ENCODE measurements around the gene ZNF865.

DNA sequence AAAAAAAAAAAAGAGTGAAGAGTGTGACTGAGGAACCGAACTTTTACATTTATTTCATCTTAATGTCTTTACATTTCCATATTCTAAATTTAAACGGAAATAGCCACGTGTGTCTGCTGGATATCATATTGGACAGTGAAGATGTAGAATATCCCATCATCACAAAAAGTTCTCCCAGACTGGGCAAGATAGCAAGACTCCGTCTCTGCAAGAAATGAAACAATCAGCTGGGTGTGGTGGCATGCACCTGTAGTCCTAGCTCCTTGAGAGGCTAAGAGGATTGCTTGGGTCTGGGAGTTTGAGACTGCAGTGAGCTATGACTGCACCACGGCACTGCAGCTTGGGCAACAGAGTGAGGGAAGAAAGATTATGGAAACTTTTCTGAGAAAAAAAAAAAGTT, 28.7 kb upstream of the ZNF865 start:
- TF ChIP-seq, protein P1, sequence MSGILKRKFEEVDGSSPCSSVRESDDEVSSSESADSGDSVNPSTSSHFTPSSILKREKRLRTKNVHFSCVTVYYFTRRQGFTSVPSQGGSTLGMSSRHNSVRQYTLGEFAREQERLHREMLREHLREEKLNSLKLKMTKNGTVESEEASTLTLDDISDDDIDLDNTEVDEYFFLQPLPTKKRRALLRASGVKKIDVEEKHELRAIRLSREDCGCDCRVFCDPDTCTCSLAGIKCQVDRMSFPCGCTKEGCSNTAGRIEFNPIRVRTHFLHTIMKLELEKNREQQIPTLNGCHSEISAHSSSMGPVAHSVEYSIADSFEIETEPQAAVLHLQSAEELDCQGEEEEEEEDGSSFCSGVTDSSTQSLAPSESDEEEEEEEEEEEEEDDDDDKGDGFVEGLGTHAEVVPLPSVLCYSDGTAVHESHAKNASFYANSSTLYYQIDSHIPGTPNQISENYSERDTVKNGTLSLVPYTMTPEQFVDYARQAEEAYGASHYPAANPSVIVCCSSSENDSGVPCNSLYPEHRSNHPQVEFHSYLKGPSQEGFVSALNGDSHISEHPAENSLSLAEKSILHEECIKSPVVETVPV (CRISPR knock-in tag; IDR thresholded peaks at IDR 0.05) = no peak
- TF ChIP-seq, protein P2, sequence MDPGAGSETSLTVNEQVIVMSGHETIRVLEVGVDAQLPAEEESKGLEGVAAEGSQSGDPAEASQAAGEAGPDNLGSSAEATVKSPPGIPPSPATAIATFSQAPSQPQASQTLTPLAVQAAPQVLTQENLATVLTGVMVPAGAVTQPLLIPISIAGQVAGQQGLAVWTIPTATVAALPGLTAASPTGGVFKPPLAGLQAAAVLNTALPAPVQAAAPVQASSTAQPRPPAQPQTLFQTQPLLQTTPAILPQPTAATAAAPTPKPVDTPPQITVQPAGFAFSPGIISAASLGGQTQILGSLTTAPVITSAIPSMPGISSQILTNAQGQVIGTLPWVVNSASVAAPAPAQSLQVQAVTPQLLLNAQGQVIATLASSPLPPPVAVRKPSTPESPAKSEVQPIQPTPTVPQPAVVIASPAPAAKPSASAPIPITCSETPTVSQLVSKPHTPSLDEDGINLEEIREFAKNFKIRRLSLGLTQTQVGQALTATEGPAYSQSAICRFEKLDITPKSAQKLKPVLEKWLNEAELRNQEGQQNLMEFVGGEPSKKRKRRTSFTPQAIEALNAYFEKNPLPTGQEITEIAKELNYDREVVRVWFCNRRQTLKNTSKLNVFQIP (CRISPR knock-in tag; IDR thresholded peaks at IDR 0.05; ENCODE audit: borderline replicate concordance, low read depth) = no peak
- TF ChIP-seq ESRRG (CRISPR knock-in tag; IDR thresholded peaks at IDR 0.05) = no peak
